Liver (tissue), 9 donors: ENCODE data around the gene OSBPL5. TPM values are rescaled to one million over a fixed set of nuclear protein-coding genes. Genes with fewer than 3 reads are reported as not detected.

ENCODE experiments used
- DNase-seq: peaks from one replicate; pipeline ENCODE4 v3.0.0-alpha.2; 2017; ENCODE audit warnings: low spot score
- H3K27ac ChIP-seq, 2 donors: one replicate each; pipeline ENCODE4 v1.7.0; 2013; ENCODE audit warnings: inconsistent platforms in 2 of 2, low read length in 2 of 2, control low read depth in 1 of 2, low read depth in 1 of 2, mild to moderate bottlenecking in 1 of 2
- H3K27me3 ChIP-seq, 4 donors: one replicate each; pipeline versions ENCODE4 v1.6.1 to v1.7.0; 2013; ENCODE audit warnings: low read length in 3 of 4, inconsistent platforms in 1 of 4, mild to moderate bottlenecking in 1 of 4, moderate library complexity in 1 of 4; ENCODE audit not compliant: control insufficient read depth in 4 of 4, insufficient read depth in 4 of 4
- H3K36me3 ChIP-seq, 4 donors: one replicate each; pipeline versions ENCODE4 v1.6.1 to v1.7.0; 2013; ENCODE audit warnings: low read length in 3 of 4, mild to moderate bottlenecking in 3 of 4, low read depth in 1 of 4, moderate library complexity in 1 of 4; ENCODE audit not compliant: control insufficient read depth in 4 of 4, insufficient read depth in 3 of 4
- H3K4me1 ChIP-seq, 4 donors: one replicate each; pipeline versions ENCODE4 v1.6.1 to v1.7.0; 2013; ENCODE audit warnings: low read length in 3 of 4, mild to moderate bottlenecking in 3 of 4, moderate library complexity in 1 of 4; ENCODE audit not compliant: control insufficient read depth in 4 of 4, insufficient read depth in 4 of 4
- H3K4me3 ChIP-seq, 3 donors: one replicate each; pipeline versions ENCODE4 v1.6.1 to v1.7.0; 2013; ENCODE audit warnings: low read length in 3 of 3, control low read depth in 1 of 3, low read depth in 1 of 3, mild to moderate bottlenecking in 1 of 3
- H3K9ac ChIP-seq, 2 donors: one replicate each; pipeline ENCODE4 v1.7.0; 2013; ENCODE audit warnings: low read length in 2 of 2, mild to moderate bottlenecking in 2 of 2, moderate library complexity in 2 of 2, control low read depth in 1 of 2, low read depth in 1 of 2
- H3K9me3 ChIP-seq, 4 donors: one replicate each; pipeline versions ENCODE4 v1.6.1 to v1.7.0; 2013; ENCODE audit warnings: low read length in 3 of 4; ENCODE audit not compliant: control insufficient read depth in 4 of 4
- ATF3 ChIP-seq: IDR thresholded peaks from 2 replicates; pipeline ENCODE4 v1.6.1; 2016; ENCODE audit warnings: antibody characterized with exemption
- FOXA1 ChIP-seq: IDR thresholded peaks from 2 replicates; pipeline ENCODE4 v1.6.1; 2016; ENCODE audit warnings: antibody characterized with exemption
- JUND ChIP-seq, 2 donors: IDR thresholded peaks; 2 replicates each; pipeline ENCODE4 v1.6.1; 2016; ENCODE audit warnings: antibody characterized with exemption in 2 of 2
- MAX ChIP-seq: IDR thresholded peaks from 2 replicates; pipeline ENCODE4 v1.6.1; 2016; ENCODE audit warnings: antibody characterized with exemption
- RAD21 ChIP-seq, 2 donors: IDR thresholded peaks; 2 replicates each; pipeline ENCODE4 v1.6.1; 2016; ENCODE audit warnings: antibody characterized with exemption in 2 of 2, mild to moderate bottlenecking in 2 of 2
- REST ChIP-seq: IDR thresholded peaks from 2 replicates; pipeline ENCODE4 v1.6.1; 2016; ENCODE audit warnings: antibody characterized with exemption, mild to moderate bottlenecking
- RXRA ChIP-seq, 2 donors: IDR thresholded peaks; 2 replicates each; pipeline ENCODE4 v1.6.1; 2017 to 2018; ENCODE audit warnings: antibody characterized with exemption in 2 of 2, mild to moderate bottlenecking in 1 of 2
- SP1 ChIP-seq: IDR thresholded peaks from 2 replicates; pipeline ENCODE4 v1.6.1; 2018; ENCODE audit warnings: antibody characterized with exemption, mild to moderate bottlenecking
- ZBTB33 ChIP-seq: IDR thresholded peaks from 2 replicates; pipeline ENCODE4 v1.6.1; 2016; ENCODE audit warnings: antibody characterized with exemption
- WGBS: extraction: QIAGEN DNeasy Blood & Tissue Kit; methylation state at CpG from one replicate; pipeline ENCODE4 v1.1.7; 2013; 5-methylcytosine and 5-hydroxymethylcytosine counted together
- polyA plus RNA-seq, 2 donors: library from polyadenylated mRNA; stranded (reverse) in 1 of 2; unstranded in 1 of 2; fragments of 200-250 nt in 1 of 2; fragments of >200 nt in 1 of 2; fragmentation: Nextera tagmentation in 1 of 2; extraction: Ambion mirVana in 1 of 2; gene quantifications; one replicate each; pipeline versions ENCODE4 v1.2.1 to v1.2.3, GENCODE V29; 2013 to 2015
- total RNA-seq, 2 donors: library from RNA; depleted of rRNA; stranded (reverse); fragments of >200 nt; gene quantifications; one replicate each; pipeline ENCODE4 v1.2.3, GENCODE V29; 2014
- donor health status: healthy.
- donor health status: healthy.
- donor health status: healthy.
- donor health status: healthy.
- donor health status: healthy.

Gene OSBPL5
- total and polyA plus RNA-seq, 4 donors, result 0.74 to 6.2 (median 3.9) TPM

- Histone ChIP-seq H3K36me3 (no peaks in the 10 kb centered on the region), H3K4me1 (peaks cover 0 to 7% (median 4%) of the 10 kb centered on the region in 4 donors), H3K4me3 (no peak overlapping the region), H3K27me3 (no peaks in the 10 kb centered on the region), H3K9ac (no peak overlapping the region), H3K9me3 (no peaks in the 10 kb centered on the region), H3K27ac (no peak overlapping the region)
- DNase-seq, result no peak
- TF ChIP-seq JUND (IDR thresholded peaks at IDR 0.05) (no peak), FOXA1 (no peak), MAX (no peak), RAD21 (IDR thresholded peaks at IDR 0.05) (no peak), ATF3 (no peak), REST (no peak), RXRA (IDR thresholded peaks at IDR 0.05) (no peak), SP1 (no peak)
- 82% methylated on average over 31 of the region's 31 CpGs for WGBS
Observed at GRCh38 chr11:3156661-3157311, 8.3 kb downstream of the OSBPL5 start.

GRCh38 chr11:3156282-3156660, 8.8 kb downstream of the OSBPL5 start:
- H3K4me3 ChIP-seq, result no peak overlapping the region
- 76% methylated on average over 14 of the region's 14 CpGs for WGBS
- H3K4me1 ChIP-seq, result peaks cover 0 to 7% (median 4%) of the 10 kb centered on the region in 4 donors

More at GRCh38 chr11:3156282-3156660, 8.8 kb downstream of the OSBPL5 start:
- Histone ChIP-seq H3K9me3 (no peaks in the 10 kb centered on the region), H3K36me3 (no peaks in the 10 kb centered on the region), H3K9ac (no peak overlapping the region), H3K27ac (peak overlapping the region; percentile 16 to 37), H3K27me3 (no peaks in the 10 kb centered on the region)
- no peak for DNase-seq
- TF ChIP-seq ZBTB33, result no peak
- no peak for TF ChIP-seq SP1
